ENCODE data around the gene TRIM15. TPM values are rescaled to one million over a fixed set of nuclear protein-coding genes. Genes with fewer than 3 reads are reported as not detected.

The TRIM15 gene
- total RNA-seq, 1 experiment from 2014 or later, result 0.79 TPM

DNA sequence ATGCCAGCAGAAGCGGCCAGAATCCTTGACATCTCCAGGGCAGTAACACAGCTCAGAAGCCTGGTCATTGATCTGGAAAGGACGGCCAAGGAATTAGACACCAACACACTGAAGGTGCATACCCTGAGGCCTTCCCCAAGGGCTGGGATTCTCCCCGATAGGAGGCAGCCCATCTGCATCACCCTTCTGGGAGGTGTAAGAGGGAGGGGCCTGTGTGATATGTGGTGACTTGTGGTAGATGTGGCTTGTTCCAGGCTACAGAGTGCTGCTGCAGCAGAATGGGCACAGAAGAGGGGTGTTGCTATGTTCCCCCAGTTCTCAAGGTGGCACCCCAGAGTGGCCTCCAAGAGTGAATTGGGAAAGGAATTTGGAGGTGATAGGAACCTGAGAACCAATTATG lies 16.2 kb upstream of the TRIM15 start:
- H3K4me1 Mint-ChIP-seq (ENCODE audit: insufficient read depth, unreplicated experiment), result no peaks in the 10 kb centered on the region
- BruUV-seq (replicated peaks), result no TSS peak

DNA sequence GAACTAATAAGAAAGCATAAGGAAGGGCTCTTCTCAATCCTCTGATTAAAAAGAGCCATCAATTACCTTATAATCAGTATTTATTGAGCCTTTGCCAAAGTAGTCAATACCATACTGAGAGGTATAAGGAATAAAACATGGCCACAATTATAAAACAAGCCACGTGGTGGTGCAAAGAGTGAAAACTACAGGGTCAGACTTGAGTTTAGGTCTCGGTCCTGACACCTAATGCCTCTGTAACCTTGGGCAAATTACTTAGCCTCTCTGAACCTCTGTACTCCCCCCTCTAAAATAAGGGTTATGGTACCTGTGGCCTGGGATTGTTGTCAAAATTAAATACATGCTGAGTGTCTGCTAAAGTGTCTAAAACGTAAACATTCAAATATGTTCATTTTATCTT lies 14.1 kb upstream of the TRIM15 start:
- TF ChIP-seq, protein P1, sequence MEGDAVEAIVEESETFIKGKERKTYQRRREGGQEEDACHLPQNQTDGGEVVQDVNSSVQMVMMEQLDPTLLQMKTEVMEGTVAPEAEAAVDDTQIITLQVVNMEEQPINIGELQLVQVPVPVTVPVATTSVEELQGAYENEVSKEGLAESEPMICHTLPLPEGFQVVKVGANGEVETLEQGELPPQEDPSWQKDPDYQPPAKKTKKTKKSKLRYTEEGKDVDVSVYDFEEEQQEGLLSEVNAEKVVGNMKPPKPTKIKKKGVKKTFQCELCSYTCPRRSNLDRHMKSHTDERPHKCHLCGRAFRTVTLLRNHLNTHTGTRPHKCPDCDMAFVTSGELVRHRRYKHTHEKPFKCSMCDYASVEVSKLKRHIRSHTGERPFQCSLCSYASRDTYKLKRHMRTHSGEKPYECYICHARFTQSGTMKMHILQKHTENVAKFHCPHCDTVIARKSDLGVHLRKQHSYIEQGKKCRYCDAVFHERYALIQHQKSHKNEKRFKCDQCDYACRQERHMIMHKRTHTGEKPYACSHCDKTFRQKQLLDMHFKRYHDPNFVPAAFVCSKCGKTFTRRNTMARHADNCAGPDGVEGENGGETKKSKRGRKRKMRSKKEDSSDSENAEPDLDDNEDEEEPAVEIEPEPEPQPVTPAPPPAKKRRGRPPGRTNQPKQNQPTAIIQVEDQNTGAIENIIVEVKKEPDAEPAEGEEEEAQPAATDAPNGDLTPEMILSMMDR (IDR thresholded peaks at IDR 0.05; ENCODE audit: unreplicated experiment), result no peak
- intact Hi-C loops (cut with micrococcal nuclease), result no loop called here
- H3K4me3 Mint-ChIP-seq (ENCODE audit: unreplicated experiment), result no peak overlapping the region
- BruUV-seq (replicated peaks), result no TSS peak
- no peak overlapping the region for H3K27ac Mint-ChIP-seq (ENCODE audit: low read depth, unreplicated experiment)
- H3K4me1 Mint-ChIP-seq (ENCODE audit: insufficient read depth, unreplicated experiment), result peaks cover 3% of the 10 kb centered on the region
- no peak for DNase-seq (ENCODE audit: unreplicated experiment)
- POLR2A ChIA-PET, result no interaction called here
- H3K9me3 Mint-ChIP-seq (ENCODE audit: unreplicated experiment), result no peaks in the 10 kb centered on the region
- peaks cover 16% of the 10 kb centered on the region for H3K27me3 Mint-ChIP-seq (ENCODE audit: insufficient read depth, unreplicated experiment)
- CTCF ChIA-PET, result interaction anchor here (0.6 to 3.8 kb wide), 6 partner anchors 19 to 338 kb away, joined by 3 to 16 read pairs (median 4); no protein-coding TSS in a partner anchor
- no peaks in the 10 kb centered on the region for H3K36me3 Mint-ChIP-seq (ENCODE audit: insufficient read depth, unreplicated experiment)

More for the DNA sequence above, 16.2 kb upstream of the TRIM15 start:
- peaks cover 27% of the 10 kb centered on the region for H3K27me3 Mint-ChIP-seq (ENCODE audit: insufficient read depth, unreplicated experiment)
- DNase-seq (ENCODE audit: unreplicated experiment), result no peak
- H3K36me3 Mint-ChIP-seq (ENCODE audit: insufficient read depth, unreplicated experiment), result no peaks in the 10 kb centered on the region
- no peaks in the 10 kb centered on the region for H3K9me3 Mint-ChIP-seq (ENCODE audit: unreplicated experiment)
- CTCF ChIA-PET, result interaction anchor here (0.9 to 3.8 kb wide), 6 partner anchors 16 to 110 kb away, joined by 3 to 16 read pairs (median 6); no protein-coding TSS in a partner anchor
- no peak overlapping the region for H3K4me3 Mint-ChIP-seq (ENCODE audit: unreplicated experiment)
- no peak overlapping the region for H3K27ac Mint-ChIP-seq (ENCODE audit: low read depth, unreplicated experiment)
- POLR2A ChIA-PET, result interaction anchor here (0.6 to 1.0 kb wide), 2 partner anchors 44 to 1611 kb away, joined by 3 to 4 read pairs; no protein-coding TSS in a partner anchor
- TF ChIP-seq, protein P1 (IDR thresholded peaks at IDR 0.05; ENCODE audit: unreplicated experiment), result no peak
- intact Hi-C loops (cut with micrococcal nuclease), result no loop called here

DNA sequence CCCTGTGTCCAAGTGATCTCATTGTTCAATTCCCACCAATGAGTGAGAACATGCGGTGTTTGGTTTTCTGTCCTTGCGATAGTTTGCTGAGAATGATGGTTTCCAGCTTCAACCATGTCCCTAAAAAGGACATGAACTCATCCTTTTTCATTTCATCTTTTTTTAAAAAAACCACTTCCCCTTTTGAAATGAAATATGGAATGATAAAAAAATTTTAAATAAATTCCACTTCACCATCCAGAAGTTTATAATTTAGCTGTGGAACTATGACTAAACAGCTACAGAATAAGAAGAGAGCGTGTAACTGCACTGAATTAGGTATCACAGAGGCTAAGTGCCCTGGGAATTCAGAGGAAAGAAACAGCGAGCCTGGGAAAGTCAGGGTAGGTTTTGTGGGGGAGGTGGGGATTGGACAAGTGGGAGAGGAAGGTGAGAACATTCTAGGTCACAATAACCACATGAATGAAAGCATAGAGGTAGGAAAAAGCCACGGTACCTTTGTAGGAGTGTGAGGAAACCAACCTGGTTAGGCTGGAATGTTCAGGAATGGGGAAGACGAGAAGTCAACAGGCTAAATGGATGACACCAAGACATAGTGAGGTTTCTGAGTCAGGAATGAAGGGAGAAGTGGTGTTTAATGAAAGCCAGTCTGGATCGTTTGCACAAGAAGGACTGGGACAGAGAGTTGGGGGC lies 13.3 kb upstream of the TRIM15 start:
- no peaks in the 10 kb centered on the region for H3K9me3 Mint-ChIP-seq (ENCODE audit: unreplicated experiment)
- no peak overlapping the region for H3K4me3 Mint-ChIP-seq (ENCODE audit: unreplicated experiment)
- intact Hi-C loops (cut with micrococcal nuclease), result no loop called here
- TF ChIP-seq, protein P1 (IDR thresholded peaks at IDR 0.05; ENCODE audit: unreplicated experiment), result no peak
- no peaks in the 10 kb centered on the region for H3K36me3 Mint-ChIP-seq (ENCODE audit: insufficient read depth, unreplicated experiment)
- H3K27me3 Mint-ChIP-seq (ENCODE audit: insufficient read depth, unreplicated experiment), result peaks cover 8% of the 10 kb centered on the region
- no peak overlapping the region for H3K27ac Mint-ChIP-seq (ENCODE audit: low read depth, unreplicated experiment)
- H3K4me1 Mint-ChIP-seq (ENCODE audit: insufficient read depth, unreplicated experiment), result peaks cover 11% of the 10 kb centered on the region
- CTCF ChIA-PET, result interaction anchor here (3.8 kb wide), 1 partner anchor 20 kb away, joined by 16 read pairs; no protein-coding TSS in a partner anchor
- POLR2A ChIA-PET, result interaction anchor here (0.7 kb wide), 1 partner anchor 57 kb away, joined by 3 read pairs; no protein-coding TSS in a partner anchor
- no TSS peak for BruUV-seq (replicated peaks)
- no peak for DNase-seq (ENCODE audit: unreplicated experiment)

DNA sequence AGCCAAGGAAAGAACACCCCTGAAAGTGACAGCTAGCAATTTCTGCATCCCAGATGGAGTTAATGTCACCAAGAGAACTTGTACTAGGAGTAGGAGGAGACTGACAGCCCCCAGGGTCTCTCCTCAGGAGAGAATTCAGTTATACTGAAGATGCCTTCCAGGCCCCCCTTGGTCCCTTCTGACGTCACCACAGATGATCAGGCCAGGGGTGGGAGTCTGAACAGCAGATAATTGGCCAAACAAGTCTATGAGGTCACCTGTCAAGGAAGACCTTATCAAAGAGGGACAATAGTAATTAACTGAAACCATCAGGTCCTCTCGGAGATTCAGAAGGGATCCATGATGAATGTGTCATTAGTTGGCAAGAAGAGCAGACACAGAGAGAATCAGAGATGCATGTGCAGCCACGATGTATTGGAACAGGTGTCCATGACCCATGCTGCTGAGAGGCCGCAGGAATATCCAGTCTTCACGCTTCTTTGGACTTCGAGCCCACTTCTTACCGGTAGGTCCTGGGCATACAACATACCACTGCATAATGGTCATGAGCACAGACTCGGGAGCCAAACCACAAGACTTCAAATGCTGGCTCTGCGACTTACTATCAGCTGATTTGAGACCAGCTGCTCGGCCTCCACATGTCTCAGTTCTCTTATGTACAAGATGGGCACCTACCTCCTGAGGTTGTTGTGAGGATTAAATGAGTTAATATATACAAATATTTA lies 12.5 kb upstream of the TRIM15 start:
- DNase-seq (ENCODE audit: unreplicated experiment), result no peak
- H3K4me3 Mint-ChIP-seq (ENCODE audit: unreplicated experiment), result no peak overlapping the region
- H3K36me3 Mint-ChIP-seq (ENCODE audit: insufficient read depth, unreplicated experiment), result no peaks in the 10 kb centered on the region
- no peaks in the 10 kb centered on the region for H3K27me3 Mint-ChIP-seq (ENCODE audit: insufficient read depth, unreplicated experiment)
- CTCF ChIA-PET, result interaction anchor here (0.9 to 3.8 kb wide), 3 partner anchors 19 to 20 kb away, joined by 6 to 18 read pairs (median 16); no protein-coding TSS in a partner anchor
- no peak overlapping the region for H3K27ac Mint-ChIP-seq (ENCODE audit: low read depth, unreplicated experiment)
- BruUV-seq (replicated peaks), result no TSS peak
- H3K4me1 Mint-ChIP-seq (ENCODE audit: insufficient read depth, unreplicated experiment), result peaks cover 19% of the 10 kb centered on the region
- TF ChIP-seq, protein P1 (IDR thresholded peaks at IDR 0.05; ENCODE audit: unreplicated experiment), result no peak
- H3K9me3 Mint-ChIP-seq (ENCODE audit: unreplicated experiment), result no peaks in the 10 kb centered on the region
- POLR2A ChIA-PET, result interaction anchor here (0.7 kb wide), 1 partner anchor 56 kb away, joined by 3 read pairs; no protein-coding TSS in a partner anchor
- intact Hi-C loops (cut with micrococcal nuclease), result no loop called here
